ENCODE data around the gene PGBD2.

GRCh38 chr1:248924696-248925532 lies 18.9 kb downstream of the PGBD2 start:
- TF ChIP-seq POLR2AphosphoS5 (IDR thresholded peaks at IDR 0.05; ENCODE audit: low read depth) (peak; percentile 93), CTCF (IDR thresholded peaks at IDR 0.05; ENCODE audit: insufficient read depth, low read length) (peak; percentile 78)

Data from HL-60 (cell line).